Panc1 (cell line): ENCODE results near the gene CPB1. TPM values are rescaled to one million over a fixed set of nuclear protein-coding genes. Genes with fewer than 3 reads are reported as not detected.

Experiments
- ATAC-seq: fragments of 200-7000 bp; cut with Tn5 transposase; 2 replicates; pipeline ENCODE4 v1.9.1; 2020; ENCODE audit warnings: mild to moderate bottlenecking, moderate library complexity
- BruUV-seq: library from RNA; stranded (reverse); fragments of 400-500 nt; replicated peaks from 2 replicates; lab custom pipeline; 2021; lab: Mats Ljungman, UMichigan
- CTCF ChIA-PET: fragments of 300-600 bp; sonication (Branson Sonifier 250); formaldehyde crosslinking; loops from one replicate; lab custom pipeline; 2022; ENCODE audit warnings: antibody characterized with exemption; lab: Charles Lee
- POLR2A ChIA-PET: fragments of 300-600 bp; sonication (Branson Sonifier 250); formaldehyde crosslinking; loops from one replicate; lab custom pipeline; 2022; ENCODE audit warnings: antibody characterized with exemption; lab: Charles Lee
- DNase-seq: peaks from one replicate; pipeline ENCODE4 v3.0.0-alpha.2; 2010; ENCODE audit warnings: low read depth, low spot score
- H3K27ac ChIP-seq: 2 replicates; pipeline ENCODE4 v1.5.1; 2011; ENCODE audit warnings: mild to moderate bottlenecking, low read length, inconsistent platforms
- H3K27me3 ChIP-seq: fragments of 200-500 bp; sonication (Bioruptor generic); 2 replicates; pipeline ENCODE4 v1.6.0; 2014; ENCODE audit warnings: low read length, inconsistent platforms; ENCODE audit not compliant: control insufficient read depth, insufficient read depth
- H3K36me3 ChIP-seq: fragments of 200-500 bp; sonication (Bioruptor generic); 2 replicates; pipeline ENCODE4 v1.5.1; 2014; ENCODE audit warnings: inconsistent platforms, mild to moderate bottlenecking, low read length, moderate library complexity; ENCODE audit not compliant: control insufficient read depth, insufficient read depth
- H3K4me1 ChIP-seq: 2 replicates; pipeline ENCODE4 v1.5.1; 2011; ENCODE audit warnings: inconsistent platforms, mild to moderate bottlenecking, low read length, moderate library complexity; ENCODE audit not compliant: control insufficient read depth, insufficient read depth
- H3K4me3 ChIP-seq, 2 experiments: 2 replicates each; pipeline ENCODE4 v1.5.1; 2011 to 2012; ENCODE audit warnings: low read depth in 2 of 2, low read length in 2 of 2, mild to moderate bottlenecking in 2 of 2, inconsistent platforms in 1 of 2, moderate library complexity in 1 of 2
- H3K9me3 ChIP-seq: fragments of 200-500 bp; sonication (Bioruptor generic); 2 replicates; pipeline ENCODE4 v1.5.1; 2014; ENCODE audit warnings: low read depth, mild to moderate bottlenecking, inconsistent platforms, low read length, moderate library complexity; ENCODE audit not compliant: control insufficient read depth, insufficient read depth
- POLR2AphosphoS5 ChIP-seq: IDR thresholded peaks from 2 replicates; pipeline ENCODE4 v1.6.1; 2012; ENCODE audit warnings: mild to moderate bottlenecking, low read depth, low read length, moderate library complexity
- REST ChIP-seq, 2 experiments: IDR thresholded peaks; 2 replicates each; pipeline ENCODE4 v1.6.1; 2011 to 2012; ENCODE audit warnings: low read depth in 2 of 2, control low read depth in 1 of 2, low read length in 1 of 2, mild to moderate bottlenecking in 1 of 2, moderate library complexity in 1 of 2; ENCODE audit not compliant: insufficient read depth in 1 of 2
- SIN3A ChIP-seq: IDR thresholded peaks from 2 replicates; pipeline ENCODE4 v1.6.1; 2012; ENCODE audit warnings: low read depth, mild to moderate bottlenecking, low read length, moderate library complexity, borderline replicate concordance; ENCODE audit not compliant: insufficient read depth
- TCF7L2 ChIP-seq: IDR thresholded peaks from 2 replicates; pipeline ENCODE4 v1.6.1; 2011; ENCODE audit warnings: mild to moderate bottlenecking, low read depth, low read length, inconsistent platforms
- in situ Hi-C: cut with HindIII; loops from 2 replicates; pipeline ENCODE4 v1.10.0; 2016; ENCODE audit warnings: low sequenced_read_pairs, low pct_unique_long_range_greater_than_20kb
- intact Hi-C: fragments of 100-400 bp; cut with micrococcal nuclease; formaldehyde crosslinking; loops from one replicate; pipeline ENCODE4 v1.10.0; 2022; ENCODE audit not compliant: unreplicated experiment
- total RNA-seq: library from RNA; stranded (reverse); gene quantifications from one replicate; pipeline ENCODE4 v1.2.1, GENCODE V29; 2021; ENCODE audit not compliant: unreplicated experiment
- TF ChIP-seq, protein P1 (sequence below): fragments of 450-650 bp; IDR thresholded peaks from 2 replicates; pipeline ENCODE4 v1.5.1; 2017; ENCODE audit warnings: mild to moderate bottlenecking

CPB1 gene
- total RNA-seq, 1 experiment from 2014 or later = 4.4 TPM

- ChIA-PET CTCF (no interaction called here), POLR2A (no interaction called here)
- peaks cover 2% of the 10 kb centered on the region; the same call in 1 of the 2 replicates for H3K27me3 ChIP-seq
- no peaks in the 10 kb centered on the region for H3K36me3 ChIP-seq
- intact Hi-C loops = no loop called here
- no TSS peak for BruUV-seq
- DNase-seq (no peak), ATAC-seq (no peak)
- no peaks in the 10 kb centered on the region for H3K9me3 ChIP-seq
- H3K27ac ChIP-seq = no peak overlapping the region
- in situ Hi-C loops = no loop called here
- H3K4me1 ChIP-seq = no peaks in the 10 kb centered on the region
- H3K4me3 ChIP-seq = no peak overlapping the region
- no peak for TF ChIP-seq SIN3A
- TF ChIP-seq, protein P1, sequence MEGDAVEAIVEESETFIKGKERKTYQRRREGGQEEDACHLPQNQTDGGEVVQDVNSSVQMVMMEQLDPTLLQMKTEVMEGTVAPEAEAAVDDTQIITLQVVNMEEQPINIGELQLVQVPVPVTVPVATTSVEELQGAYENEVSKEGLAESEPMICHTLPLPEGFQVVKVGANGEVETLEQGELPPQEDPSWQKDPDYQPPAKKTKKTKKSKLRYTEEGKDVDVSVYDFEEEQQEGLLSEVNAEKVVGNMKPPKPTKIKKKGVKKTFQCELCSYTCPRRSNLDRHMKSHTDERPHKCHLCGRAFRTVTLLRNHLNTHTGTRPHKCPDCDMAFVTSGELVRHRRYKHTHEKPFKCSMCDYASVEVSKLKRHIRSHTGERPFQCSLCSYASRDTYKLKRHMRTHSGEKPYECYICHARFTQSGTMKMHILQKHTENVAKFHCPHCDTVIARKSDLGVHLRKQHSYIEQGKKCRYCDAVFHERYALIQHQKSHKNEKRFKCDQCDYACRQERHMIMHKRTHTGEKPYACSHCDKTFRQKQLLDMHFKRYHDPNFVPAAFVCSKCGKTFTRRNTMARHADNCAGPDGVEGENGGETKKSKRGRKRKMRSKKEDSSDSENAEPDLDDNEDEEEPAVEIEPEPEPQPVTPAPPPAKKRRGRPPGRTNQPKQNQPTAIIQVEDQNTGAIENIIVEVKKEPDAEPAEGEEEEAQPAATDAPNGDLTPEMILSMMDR = no peak
- TF ChIP-seq REST (IDR thresholded peaks at IDR 0.05; ENCODE audit: insufficient read depth in 1 of 2, low read depth in 2 of 2, low read length in 1 of 2) = no peak
Observed at GRCh38 chr3:148790370-148790769, 37.2 kb upstream of the CPB1 start.

DNA sequence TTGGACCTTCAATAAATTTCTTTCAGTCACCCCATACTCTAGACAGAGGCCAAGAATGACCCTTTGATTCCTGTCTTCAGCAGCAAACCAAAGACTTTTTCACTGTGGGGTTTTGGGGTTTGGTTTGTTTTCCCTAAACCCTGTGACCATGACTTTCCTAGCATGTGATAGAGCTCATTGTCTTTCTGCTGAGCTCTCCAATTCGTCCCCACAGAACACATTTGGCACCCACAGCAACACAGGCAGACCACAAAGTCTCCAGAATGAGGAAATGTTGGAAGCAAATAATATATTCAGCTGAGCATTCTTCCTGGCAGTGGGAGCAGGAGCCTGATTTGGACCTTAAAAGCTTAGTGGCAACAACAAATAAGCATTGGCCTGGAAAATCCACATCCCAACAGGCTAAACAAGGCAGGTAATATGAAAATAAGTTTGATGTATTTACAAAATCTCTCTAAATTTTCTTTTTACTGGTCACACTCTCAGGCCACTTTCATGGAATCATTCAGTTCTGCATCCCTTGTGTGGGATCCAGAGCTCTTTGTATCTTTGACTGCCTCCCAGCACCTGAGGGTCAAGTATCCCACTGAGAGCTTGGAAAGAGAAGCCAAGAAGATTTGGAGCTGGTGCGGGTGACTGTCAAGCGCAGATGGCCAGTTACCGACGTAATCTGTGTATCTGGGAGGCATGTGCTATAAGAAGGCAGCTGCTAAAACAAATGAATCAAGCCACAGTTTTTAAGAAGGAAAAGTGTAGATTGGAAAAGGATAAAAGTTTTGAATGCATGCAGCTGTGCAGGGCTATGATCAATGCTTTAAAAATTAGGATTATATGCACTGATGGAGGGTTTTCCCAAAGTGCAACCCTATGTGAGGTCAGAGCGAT is 36.5 kb upstream of the CPB1 start:
- CTCF ChIA-PET = no interaction called here
- in situ Hi-C loops = no loop called here
- POLR2A ChIA-PET = no interaction called here

More for the DNA sequence above, 36.5 kb upstream of the CPB1 start:
- H3K4me3 ChIP-seq = no peak overlapping the region
- no peaks in the 10 kb centered on the region for H3K36me3 ChIP-seq
- DNase-seq (no peak), ATAC-seq (no peak)
- no peaks in the 10 kb centered on the region for H3K9me3 ChIP-seq
- intact Hi-C loops = no loop called here
- H3K27me3 ChIP-seq = peaks cover 2% of the 10 kb centered on the region; the same call in 1 of the 2 replicates
- no peaks in the 10 kb centered on the region for H3K4me1 ChIP-seq
- BruUV-seq = no TSS peak
- TF ChIP-seq, protein P1 = no peak
- TF ChIP-seq POLR2AphosphoS5 (no peak), REST (IDR thresholded peaks at IDR 0.05; ENCODE audit: insufficient read depth in 1 of 2, low read depth in 2 of 2, low read length in 1 of 2) (no peak), TCF7L2 (no peak), SIN3A (no peak)
- H3K27ac ChIP-seq = no peak overlapping the region
